Activated naive CD4-positive, alpha-beta T cell (primary cell): Measurements from ENCODE around the gene TMEM30A.

Experiments
- DNase-seq, 4 experiments: peaks; one replicate each; lab custom pipeline; 2025; lab: John Stamatoyannopoulos, UW

Gene TMEM30A

DNA sequence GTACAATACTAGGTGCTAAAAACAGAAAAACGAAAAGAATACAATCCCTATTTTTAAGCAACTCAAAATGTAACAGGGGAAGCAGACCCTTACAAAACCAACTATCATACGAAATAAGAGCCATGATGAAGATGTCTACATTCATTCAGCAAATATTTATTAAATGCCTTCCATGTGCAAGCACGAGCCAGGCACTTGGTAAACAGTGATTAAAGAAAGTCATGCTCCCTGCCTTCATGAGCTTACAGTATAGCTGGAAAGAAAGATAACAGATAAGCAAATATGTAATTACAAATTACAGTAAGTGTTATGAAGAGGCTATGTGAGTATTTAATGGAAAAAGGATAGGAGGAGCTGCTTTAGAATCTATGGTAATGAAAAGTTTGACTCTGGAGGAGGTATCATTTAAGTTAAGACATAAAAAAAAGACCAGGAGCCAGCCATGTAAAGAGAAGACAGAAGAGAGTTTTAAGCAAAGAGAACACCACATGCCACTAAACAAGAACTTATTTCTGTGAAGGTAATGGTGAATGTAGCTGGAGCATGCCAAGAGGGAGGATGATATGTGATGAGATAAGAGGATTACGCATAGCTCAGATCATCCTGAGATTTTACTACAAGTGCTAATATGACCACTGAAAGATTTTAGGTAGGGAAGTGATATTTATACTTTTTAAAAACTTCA lies 21.7 kb downstream of the TMEM30A start:
- no peak for DNase-seq

DNA sequence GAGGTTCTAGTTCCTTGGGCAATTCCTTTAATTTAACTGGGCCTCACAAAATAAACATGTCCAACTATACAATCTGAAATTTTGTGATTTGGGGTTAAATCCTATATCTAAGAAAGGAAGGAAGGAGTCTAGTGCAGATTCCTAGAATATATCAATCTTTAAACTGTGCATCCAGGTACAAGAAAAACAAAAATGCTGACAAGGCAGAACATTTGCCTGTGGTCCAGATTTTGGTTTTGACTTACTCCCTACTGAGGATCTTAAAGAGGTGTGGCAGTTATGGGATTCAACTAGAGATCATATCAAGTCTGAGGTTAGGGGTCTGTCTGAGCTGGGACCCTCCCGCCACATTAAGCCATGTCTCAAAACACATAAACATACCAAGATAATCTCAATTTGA lies 23.3 kb downstream of the TMEM30A start:
- no peak for DNase-seq

DNA sequence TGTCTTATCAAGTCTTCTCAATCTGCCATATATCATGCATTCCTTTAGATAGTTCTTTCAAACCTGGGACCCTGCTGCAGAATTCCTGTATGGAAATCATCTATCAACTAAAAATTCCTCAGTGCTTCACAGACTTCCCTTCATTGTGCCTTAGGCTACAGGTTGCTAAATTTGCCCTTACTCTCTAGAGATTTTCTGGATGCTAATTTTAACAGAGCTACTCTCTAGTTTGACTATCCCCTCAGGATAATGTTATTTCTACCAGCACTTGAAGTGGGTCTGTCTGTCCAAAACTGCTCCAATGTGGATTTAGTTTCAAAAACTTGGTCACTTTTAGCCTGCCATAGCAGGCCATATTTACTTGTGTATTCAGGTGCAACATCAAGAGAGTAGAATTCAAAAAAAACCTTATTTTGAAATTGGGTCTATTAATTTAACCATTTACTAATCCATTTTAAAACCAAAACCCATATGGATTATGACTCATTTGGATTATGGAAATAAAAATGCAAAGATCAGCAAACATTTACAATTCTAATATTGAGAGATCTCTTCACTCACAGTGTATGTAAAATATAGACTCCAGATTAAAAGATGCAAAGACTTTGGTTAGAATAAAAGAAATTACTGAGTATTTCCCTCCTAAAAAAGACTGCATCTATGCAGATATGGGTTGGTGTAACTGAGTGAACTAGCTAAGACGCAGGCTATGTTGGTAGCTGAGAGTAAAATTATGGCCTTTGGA lies 27.1 kb downstream of the TMEM30A start:
- no peak for DNase-seq

DNA sequence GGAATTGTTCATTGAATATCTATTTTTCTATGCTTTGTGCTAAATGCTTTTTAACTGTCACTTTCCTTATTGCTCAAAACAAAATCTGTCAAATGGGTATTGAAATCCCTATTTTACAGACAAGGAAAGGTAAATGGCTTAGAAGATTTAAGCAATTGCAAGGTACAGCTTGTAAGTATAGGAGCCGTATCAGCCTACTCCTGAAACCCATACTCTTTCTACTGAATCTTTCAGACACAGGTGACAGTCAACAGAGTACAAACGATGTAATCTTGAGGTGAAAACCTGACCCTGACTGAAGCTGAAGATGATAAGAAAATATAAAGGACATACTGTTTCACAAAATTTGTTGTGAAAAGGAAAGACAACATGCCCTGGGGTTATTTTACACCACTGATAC lies 34.0 kb downstream of the TMEM30A start:
- DNase-seq, result no peak

DNA sequence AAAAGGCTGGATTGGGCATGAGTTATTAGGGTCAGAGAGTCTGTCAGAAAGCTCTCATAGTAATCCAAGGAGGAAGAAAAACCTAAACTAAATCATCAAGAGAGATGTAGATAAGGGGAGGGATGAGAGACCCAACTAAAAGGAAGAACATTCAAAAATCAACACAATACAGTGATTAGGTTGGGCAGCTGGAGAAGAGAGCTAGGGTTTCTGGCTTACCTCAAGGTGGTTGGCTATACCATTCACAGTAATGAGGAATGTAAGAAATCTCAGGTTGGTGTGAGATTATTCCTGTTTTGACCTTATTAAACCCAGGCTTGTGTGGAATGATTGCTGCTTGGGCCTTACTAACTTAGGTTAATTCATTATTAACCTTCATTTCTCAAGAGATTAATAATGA lies 34.8 kb downstream of the TMEM30A start:
- no peak for DNase-seq

DNA sequence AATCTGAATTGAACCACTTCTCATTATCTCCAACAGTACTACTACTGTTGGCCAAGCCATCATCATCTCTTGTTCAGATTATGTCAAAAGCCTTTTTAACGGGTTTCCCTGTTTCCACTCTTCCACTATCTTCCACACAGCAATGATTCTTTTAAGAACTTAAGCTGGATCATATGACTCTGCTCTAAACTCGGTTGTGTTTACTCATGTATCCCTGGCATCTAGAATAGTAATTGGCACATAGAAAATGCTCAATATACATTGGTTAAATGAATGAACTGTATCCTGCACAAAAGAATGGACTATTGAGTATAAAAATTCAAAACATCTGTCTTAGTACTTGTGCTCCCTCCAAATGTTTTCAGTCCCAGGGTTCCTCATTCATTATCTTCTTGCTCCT lies 38.2 kb downstream of the TMEM30A start:
- no peak for DNase-seq

DNA sequence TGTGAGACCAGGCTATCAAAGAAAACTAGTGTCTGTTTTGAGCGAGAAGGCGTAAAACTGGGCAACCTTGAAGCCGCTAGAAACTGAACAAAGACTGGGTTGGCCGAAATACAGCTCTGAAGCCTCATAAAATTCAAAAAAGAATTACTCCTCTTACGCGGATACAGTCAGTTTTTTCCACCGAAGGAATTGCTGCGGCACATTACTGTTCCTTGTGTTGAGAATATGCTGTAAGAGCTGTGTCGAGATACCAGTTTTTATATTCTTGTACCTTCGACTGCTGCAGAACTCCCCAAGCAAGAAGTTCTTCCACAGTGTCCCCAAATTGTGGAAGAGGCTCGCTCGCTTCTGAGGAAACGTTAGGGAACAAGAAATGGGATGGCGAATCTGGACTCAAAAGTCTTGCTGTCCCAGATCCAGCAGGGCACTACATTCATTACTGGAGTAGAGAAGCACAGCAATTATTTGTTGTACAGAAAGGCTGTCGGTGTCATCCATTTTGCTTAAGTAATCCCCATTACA lies 40.5 kb downstream of the TMEM30A start:
- DNase-seq, result no peak

DNA sequence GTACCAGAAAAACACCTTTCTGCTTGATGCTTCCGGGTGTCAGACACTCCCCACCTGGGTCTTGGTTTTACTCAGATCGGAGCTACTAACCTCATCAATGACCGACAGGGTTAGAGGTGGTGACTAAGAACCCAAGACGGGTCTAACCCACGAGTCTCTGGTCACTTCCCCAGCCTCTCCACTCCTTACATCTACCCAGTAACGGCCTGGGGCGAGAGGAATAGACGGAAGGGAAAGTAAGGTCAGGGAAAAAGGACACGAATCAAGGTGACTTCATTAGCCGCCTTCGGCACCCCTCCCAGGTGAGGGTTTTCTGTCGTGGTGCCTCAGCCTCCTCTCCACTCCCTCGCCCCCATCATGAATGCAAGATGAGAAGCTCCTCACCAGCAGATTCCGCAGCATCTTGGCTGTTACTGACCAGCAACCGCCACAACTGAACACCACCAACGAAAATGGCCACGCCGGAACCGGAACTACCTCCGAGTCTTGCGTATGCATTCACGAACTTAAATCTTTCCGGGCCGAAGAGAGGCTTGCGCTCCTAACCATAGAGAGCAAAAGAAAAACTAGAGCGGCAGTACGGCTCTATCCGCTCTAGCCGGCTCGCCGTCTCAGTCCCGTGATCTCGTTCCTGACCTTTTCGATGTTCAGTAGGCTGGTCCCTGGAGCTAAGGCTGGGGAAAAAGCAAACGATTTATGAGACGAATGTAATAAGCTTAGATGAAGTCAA lies 41.1 kb downstream of the TMEM30A start, which contains the start of gene COX7A2:
TSS of gene COX7A2 (minus strand) at position 469 of the 730 bp plus-strand sequence. CDS start at position 402, 67 bp downstream.
- DNase-seq, result peak; percentile 57 to 79 (median 71)

DNA sequence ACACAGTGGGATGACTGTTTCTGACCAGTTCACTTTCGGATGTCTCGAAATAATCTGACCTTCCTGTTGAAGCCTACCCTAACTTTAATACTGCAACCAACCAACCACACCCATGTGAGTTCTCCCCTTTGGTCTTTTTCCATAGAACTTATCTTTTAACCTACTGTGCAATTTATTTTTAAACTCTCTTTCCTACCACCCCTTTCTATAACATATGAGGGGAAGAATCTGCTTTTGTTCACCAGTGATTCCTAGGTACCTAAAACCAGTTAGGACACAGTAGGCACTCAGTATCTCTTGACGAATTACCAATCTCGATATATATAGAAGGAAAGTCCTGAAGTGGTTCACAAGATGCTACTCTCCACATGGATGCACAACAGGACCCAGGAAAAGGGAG lies 48.0 kb downstream of the TMEM30A start:
- no peak for DNase-seq

DNA sequence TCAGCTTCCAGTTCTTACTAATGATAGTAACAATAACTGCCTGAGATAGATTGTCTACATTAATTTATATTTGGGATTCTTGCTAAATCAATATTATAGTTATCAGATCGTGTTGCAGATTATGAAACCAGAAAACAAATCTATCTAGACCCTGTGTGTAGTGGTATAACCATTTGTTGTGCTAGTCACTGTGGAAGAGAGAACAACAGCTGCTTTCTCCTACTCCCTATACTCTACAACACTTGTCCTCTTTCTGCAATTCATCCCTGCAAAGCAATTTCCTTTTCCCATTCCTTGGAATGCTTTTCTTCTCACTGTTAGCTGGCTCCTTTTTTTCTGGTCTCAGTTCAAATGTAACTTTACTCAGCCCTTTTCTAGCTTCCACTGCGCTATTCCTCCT lies 49.3 kb downstream of the TMEM30A start:
- DNase-seq, result no peak

DNA sequence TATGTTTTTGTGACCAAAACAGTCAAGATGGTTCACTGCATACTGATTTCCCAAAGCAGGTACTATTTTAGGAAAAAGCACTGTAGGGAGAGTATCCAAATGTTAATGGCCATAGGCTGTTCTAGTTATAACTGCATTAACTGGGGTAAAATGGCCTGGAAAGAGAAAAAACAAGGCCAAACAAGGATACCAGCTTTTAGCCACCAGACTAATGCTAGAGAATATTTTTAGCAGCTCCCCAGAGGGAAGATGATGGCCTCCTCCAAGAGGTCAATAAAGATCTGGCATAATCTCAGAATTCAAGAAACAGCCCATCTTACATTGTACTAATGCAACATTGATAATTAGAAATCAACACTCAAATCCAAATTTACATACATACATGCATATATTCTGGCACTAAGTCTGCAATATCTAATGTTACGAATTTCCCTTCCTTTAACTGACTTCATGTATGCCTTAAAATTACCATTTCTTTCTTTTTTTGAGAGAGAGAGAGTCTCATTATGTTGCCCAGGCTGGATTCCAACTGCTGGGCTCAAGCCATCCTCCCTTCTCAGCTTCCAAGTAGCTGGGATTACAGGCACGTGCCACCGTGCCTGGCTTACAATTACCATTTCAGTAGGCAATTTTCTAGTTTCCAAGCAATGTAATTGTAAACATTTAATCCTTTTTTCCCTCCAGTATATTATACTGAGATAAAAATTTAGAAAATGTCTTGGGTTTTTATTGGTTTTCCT lies 50.3 kb downstream of the TMEM30A start:
- DNase-seq, result no peak

DNA sequence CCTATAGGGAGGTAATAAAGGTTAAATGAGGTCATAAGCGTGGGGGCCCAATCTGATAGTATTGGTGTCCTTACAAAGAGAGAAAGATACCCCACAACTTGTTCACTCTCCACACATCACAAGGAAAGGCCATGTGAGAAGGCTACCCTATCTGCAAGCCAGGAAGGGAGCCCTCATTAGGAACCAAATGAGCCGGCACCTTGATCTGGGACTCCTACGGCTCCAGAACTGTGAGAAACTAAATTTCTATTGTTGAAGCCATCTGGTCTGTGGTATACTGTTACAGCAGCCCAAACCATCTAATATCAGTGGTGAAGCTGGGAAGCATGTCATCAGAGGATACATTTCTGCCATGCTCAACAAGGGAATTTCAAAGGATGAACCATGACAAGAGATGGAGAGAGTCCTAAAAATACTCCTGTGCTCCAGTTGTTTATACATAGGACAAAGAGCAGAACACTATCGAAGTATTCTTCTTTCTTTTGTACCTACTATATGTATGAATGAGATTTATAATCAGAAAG lies 51.4 kb downstream of the TMEM30A start:
- DNase-seq, result no peak

DNA sequence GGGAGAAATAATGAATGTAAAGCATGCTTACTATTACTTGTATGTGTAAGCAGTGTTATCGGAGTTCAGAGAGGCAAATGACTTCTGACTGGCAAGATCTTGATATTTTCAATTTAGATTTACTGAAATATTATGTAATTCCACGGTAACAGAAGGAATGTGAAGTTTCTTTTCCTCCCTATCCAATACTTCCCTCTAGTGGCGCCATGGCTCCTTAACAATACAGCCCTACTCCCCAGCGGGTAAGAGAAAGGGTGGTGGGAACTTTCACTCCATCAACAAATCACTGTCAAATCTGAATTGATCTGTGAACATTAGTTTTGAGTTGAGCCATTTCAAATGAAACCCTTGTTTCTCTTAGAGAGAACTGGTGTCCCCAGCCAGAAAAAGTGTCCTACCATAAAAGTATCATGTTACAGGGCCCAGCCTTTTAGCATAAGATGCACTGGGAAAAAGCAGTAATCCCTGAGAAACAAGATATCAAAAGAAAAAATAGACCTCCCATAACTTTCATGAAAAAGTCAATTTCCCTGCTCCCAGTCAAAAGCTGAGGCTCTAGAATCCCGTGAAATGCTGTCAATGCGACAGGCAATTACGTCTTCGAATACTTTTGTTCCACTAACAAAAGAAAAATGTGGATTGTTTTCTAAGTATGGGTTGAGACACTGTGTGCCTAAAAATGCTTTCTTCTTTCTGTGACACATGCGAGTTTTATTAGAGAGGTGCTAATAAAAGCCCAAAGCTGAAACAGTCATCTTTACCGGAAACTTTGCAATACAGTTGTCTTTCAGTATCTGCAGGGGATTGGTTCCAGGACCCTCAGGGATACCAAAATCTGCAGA lies 53.9 kb downstream of the TMEM30A start:
- no peak for DNase-seq

DNA sequence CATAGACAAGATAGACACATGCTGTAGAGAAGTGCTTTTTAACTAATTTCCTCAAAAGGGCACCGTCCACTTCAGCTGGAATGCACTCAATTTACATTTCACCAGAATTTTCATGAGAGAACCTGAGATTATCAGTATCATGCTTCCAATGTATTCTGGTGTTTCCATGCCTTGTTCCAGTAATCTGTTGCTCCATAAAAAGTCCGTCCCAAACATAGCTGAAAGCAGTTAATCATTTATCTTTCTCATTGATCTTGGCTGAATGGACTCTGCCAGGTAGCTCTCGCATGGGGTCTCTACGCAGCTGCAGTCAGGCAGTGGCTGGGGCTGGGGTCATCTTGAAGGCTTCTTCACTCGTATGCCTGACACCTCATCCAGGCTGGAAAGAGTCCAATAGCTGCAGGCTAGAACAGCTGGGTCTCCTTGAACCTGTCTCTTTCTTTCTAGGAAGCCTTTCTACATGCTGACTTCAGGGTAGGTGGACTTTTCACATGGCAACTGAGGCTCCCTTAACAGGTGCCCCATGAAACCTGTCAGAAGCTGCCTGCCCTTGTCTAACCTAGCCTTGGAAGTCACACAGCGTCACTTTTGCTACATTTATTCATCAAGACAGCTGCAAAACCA lies 60.2 kb downstream of the TMEM30A start:
- DNase-seq, result no peak

DNA sequence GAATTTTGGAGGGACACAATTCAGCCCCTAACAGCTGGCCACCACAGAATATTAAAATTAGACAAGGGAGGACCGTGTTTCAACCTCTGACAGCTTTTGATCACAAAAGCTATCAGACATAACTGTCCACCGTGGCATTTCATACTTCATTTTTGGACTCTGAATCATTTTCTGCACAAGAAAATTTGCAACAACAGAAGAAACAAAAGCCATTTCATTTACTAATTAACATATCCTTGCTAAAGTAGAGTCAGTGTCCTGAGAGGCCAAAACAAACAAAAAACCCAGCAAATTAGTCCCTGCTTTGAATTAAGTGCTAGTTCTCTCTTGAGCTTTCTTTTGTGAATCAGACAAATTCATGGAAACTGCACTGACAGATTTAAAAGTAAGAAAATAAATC lies 61.2 kb downstream of the TMEM30A start:
- no peak for DNase-seq

DNA sequence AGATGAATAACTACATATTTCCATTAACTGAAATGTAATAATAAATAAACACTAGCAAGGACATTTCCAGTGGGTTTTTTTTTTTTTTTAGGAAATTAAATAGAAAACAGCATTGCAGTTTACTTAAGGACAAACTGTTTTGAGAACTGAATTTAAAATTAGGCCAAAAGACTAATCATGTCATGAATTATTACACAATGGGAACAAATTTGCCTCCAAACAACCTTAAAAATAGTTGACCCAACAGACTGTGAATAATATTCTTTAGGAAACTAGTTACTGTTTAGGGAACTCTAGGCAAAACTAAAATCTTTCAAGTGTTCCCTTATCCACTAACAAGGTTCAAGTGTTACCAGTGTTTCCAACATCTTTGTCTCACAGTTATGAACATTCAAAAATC lies 62.3 kb downstream of the TMEM30A start:
- DNase-seq, result no peak

DNA sequence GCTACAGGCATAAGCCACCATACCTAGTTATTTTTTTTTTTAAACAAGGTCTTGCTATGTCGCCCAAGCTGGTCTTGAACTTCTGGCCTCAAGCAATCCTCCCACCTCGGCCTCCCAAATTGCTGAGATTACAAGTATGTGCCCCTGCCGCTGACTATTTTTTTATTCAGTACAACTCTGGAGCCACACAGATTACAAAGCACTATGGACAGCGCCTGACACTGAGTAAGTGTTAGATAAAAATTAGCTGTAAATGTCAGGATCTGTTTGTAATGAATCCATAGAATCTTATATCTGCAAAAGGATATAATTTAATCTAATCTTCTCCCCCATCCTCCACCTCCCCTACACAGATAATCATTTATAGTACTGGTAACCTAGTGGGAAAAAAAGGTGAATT lies 63.5 kb downstream of the TMEM30A start:
- DNase-seq, result no peak

DNA sequence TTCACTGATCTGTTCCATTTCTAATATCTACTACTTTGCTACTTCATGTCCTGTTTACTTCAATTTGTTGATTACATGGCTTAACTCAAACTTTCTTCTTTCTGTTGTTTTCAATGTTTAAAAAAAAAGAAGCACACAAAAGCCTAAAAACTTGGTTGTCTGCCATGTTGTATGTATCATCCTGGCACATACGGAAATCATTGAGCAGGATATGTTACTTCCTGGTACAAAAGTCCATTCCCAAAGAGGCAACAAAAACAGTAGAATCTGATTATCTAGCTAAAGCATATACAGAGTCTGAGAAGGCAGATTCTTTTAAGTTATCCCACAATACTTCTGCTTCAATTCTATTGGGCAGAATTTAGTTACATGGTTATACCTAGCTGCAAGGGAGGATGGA lies 64.2 kb downstream of the TMEM30A start:
- DNase-seq, result no peak

DNA sequence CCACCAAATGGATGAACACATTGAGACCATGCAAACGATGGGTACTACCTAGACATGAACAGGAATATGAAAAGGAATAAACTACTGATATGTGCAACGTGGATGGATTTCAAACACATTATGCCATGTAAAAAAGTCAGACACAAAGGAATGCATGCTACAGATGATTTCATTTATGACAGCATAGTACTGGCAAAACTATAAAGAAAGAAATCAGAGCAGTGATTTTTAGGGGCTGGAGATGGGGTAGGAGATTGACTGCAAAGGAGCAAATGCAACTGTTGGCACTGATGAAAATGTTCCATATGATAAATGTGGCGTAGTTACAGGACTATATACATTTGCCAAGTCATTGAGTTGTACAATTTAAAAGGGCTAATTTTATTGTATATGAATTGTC lies 65.3 kb downstream of the TMEM30A start:
- DNase-seq, result no peak

DNA sequence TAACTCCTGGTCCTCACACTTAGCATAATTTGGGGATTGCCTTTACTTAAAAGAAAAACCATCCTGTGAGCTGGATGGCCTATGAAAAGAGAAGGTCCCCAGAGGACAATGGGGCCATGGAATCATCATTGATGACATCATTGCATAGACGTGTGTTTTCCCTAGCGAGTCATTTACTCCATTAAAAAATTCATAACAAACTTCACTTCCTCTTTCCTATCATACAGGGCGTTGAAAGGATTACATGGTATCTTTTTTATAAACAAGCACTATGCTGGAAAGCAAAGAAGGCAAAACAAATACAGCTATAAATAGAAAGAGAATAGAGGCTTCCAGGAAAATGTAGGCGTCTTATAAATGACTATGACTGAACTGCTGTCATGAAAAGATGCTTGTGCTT lies 67.4 kb downstream of the TMEM30A start:
- no peak for DNase-seq
